Measurements from ENCODE around the gene SACS.

DNA sequence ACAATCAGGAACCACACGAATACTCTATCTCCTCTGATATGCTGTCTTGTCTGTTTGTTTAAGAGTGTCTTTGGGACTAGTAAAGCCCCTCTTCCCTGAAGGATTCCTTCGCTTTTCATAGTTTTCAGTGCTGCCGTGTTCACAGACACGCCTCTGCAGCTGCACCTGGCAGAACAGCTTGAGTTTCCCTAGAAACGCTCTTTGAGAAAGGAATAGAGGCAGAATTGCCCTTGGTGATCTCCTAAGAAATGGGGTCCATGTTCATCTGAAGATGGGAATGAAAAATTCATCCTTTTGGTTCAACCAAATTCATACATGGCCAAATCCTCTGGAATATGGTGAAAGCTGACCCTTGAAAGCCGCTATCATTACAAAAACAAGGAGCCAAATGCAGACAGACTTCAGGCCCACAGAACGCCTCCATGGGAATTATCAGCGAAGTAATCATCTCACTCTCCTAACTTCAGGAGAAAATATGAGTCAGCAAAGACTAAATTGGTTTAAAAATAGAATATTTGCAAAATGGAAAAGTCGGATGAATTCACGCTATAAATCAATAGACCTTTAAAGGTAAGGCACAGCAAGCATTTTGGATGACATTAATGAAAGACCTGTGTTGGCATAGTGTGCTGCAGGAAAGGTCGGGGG lies 5.5 kb downstream of the SACS start:
- TF ChIP-seq CTCF (IDR thresholded peaks at IDR 0.05) (no peak), EZH2 (IDR thresholded peaks at IDR 0.05; ENCODE audit: borderline replicate concordance, insufficient read depth, low read depth, low read length, poor library complexity, severe bottlenecking) (no peak)
